Measurements from ENCODE around the gene GPAT3.

DNA sequence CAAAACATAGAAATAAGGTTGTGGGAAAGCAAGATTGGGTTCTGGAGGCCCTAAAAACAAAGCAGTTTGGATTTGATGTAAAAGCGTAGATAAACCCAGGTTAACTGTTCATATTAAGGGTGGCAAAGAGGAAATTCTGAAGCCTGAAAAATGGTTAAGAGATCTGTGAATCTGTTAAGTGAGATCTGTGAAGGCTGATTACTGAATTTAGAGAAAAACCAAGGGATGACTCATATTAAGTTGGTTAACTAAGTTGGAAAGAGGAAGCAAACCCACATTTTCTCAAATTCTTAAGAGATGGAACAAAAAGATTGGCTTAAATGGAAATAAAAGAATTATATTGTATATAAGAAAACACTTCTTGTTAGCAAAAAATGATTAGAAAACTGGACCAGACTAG lies 22.8 kb downstream of the GPAT3 start:
- TF ChIP-seq, protein P1, sequence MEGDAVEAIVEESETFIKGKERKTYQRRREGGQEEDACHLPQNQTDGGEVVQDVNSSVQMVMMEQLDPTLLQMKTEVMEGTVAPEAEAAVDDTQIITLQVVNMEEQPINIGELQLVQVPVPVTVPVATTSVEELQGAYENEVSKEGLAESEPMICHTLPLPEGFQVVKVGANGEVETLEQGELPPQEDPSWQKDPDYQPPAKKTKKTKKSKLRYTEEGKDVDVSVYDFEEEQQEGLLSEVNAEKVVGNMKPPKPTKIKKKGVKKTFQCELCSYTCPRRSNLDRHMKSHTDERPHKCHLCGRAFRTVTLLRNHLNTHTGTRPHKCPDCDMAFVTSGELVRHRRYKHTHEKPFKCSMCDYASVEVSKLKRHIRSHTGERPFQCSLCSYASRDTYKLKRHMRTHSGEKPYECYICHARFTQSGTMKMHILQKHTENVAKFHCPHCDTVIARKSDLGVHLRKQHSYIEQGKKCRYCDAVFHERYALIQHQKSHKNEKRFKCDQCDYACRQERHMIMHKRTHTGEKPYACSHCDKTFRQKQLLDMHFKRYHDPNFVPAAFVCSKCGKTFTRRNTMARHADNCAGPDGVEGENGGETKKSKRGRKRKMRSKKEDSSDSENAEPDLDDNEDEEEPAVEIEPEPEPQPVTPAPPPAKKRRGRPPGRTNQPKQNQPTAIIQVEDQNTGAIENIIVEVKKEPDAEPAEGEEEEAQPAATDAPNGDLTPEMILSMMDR (IDR thresholded peaks at IDR 0.05), result no peak
- TF ChIP-seq POLR2AphosphoS5 (IDR thresholded peaks at IDR 0.05), result no peak

Measured in esophagus muscularis mucosa (tissue), 3 donors.